ENCODE measurements around the gene SPDEF.

The SPDEF gene

GRCh38 chr6:34549804-34550202 is 6.3 kb downstream of the SPDEF start:
- DNase-seq (ENCODE audit: low spot score) = no peak
- in situ Hi-C loops (cut with MboI; ENCODE audit: low sequenced_read_pairs, unreplicated experiment) = no loop called here
- TF ChIP-seq, protein P1, sequence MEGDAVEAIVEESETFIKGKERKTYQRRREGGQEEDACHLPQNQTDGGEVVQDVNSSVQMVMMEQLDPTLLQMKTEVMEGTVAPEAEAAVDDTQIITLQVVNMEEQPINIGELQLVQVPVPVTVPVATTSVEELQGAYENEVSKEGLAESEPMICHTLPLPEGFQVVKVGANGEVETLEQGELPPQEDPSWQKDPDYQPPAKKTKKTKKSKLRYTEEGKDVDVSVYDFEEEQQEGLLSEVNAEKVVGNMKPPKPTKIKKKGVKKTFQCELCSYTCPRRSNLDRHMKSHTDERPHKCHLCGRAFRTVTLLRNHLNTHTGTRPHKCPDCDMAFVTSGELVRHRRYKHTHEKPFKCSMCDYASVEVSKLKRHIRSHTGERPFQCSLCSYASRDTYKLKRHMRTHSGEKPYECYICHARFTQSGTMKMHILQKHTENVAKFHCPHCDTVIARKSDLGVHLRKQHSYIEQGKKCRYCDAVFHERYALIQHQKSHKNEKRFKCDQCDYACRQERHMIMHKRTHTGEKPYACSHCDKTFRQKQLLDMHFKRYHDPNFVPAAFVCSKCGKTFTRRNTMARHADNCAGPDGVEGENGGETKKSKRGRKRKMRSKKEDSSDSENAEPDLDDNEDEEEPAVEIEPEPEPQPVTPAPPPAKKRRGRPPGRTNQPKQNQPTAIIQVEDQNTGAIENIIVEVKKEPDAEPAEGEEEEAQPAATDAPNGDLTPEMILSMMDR (IDR thresholded peaks at IDR 0.05; ENCODE audit: borderline replicate concordance, control extremely low read depth, extremely low read depth, insufficient read depth, missing control alignments) = no peak

GRCh38 chr6:34549026-34549803 is 6.9 kb downstream of the SPDEF start:
- in situ Hi-C loops (cut with MboI; ENCODE audit: low sequenced_read_pairs, unreplicated experiment) = no loop called here
- TF ChIP-seq, protein P1 (IDR thresholded peaks at IDR 0.05; ENCODE audit: borderline replicate concordance, control extremely low read depth, extremely low read depth, insufficient read depth, missing control alignments) = no peak
- no peak for DNase-seq (ENCODE audit: low spot score)

DNA sequence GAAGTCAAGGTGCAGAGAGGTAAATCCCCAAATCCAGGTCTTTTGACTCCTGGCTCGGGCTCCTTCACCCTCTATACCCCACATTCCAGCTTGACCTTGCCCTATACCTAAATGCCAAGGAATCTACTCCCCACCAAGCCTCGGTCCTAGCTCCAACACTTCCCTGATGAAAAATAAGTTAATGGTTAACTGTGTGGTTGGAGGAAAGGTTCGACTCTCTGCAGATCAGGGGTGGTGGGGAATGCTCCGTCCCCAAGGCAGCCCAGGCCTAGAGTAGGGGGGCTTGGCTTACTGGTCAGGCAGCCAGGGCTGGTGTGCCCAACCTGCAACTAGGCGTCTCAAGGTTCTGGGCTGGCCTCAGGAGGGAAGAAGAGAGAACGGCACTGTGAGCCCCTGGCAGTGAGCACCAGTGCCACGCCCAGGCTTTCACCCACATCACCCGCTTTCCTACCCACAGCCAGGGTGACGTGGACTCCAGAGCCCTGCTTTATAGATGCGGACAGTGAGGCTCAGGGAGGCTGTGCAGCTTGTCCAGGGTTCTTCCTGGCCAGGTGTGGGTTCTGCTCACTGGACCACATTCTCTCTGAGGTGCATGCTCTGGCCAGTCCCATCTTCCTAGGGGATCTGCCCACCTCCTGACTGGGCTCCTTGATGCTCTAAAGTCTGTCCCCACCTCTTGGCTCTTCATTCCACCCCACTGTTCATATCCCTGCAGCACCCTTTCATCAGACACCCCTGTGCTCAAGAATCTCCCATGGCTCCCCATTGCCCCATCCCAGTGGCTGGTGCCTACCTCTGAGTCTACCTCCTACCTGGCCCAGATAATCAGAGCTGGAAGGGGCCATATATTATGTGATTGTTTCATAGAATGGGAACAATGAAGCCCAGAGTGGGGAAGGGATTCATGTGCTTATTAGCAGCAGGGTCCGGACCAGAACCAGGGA is 8.2 kb downstream of the SPDEF start:
- DNase-seq (ENCODE audit: low spot score) = no peak
- TF ChIP-seq, protein P1 (IDR thresholded peaks at IDR 0.05; ENCODE audit: borderline replicate concordance, control extremely low read depth, extremely low read depth, insufficient read depth, missing control alignments) = no peak
- in situ Hi-C loops (cut with MboI; ENCODE audit: low sequenced_read_pairs, unreplicated experiment) = no loop called here

DNA sequence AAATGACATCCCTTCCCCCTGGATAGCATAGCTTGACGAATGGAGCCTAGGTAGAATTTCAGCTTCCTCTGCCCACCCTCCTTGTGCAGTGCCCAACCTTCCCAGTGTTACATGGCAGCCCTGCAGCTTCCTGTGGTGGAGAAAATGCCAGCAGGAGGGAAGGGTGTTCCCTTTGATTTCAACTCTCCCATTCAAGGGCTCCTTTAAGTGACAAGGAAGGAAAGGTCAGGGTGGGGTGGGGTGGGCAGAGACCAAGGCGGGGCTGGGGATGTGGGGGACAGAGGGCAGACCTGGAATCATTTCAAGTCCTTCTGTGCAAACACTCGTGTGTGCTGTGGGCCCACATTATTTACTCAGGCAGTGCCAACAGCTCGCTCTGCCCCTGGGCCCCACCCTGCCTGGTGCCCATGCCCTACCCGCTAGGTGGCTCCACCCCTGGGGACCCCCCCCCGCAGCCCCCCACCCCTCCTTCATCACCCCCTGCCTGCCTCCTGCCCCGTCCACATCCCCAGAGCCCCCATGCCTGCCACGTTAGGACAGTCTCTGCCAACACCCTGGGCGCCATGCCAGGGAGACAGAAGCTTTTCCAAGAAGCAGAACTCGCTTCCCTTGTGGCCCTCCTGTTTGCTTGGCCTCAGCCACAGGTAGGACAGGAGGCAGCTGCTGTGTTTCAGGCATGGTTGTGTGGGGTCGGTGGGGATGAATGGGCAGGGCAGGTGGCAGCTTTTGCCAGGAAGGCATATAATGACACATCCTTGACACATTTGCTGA is 9.4 kb downstream of the SPDEF start:
- TF ChIP-seq, protein P1 (IDR thresholded peaks at IDR 0.05; ENCODE audit: borderline replicate concordance, control extremely low read depth, extremely low read depth, insufficient read depth, missing control alignments) = no peak
- no peak for DNase-seq (ENCODE audit: low spot score)
- in situ Hi-C loops (cut with MboI; ENCODE audit: low sequenced_read_pairs, unreplicated experiment) = no loop called here

GRCh38 chr6:34544776-34545471 is 11.2 kb downstream of the SPDEF start:
- TF ChIP-seq, protein P1 (IDR thresholded peaks at IDR 0.05; ENCODE audit: borderline replicate concordance, control extremely low read depth, extremely low read depth, insufficient read depth, missing control alignments) = no peak
- no peak for DNase-seq (ENCODE audit: low spot score)
- in situ Hi-C loops (cut with MboI; ENCODE audit: low sequenced_read_pairs, unreplicated experiment) = no loop called here
